ENCODE data around the gene RAB3IP.

Gene RAB3IP

GRCh38 chr12:69755302-69755701 lies 16.6 kb downstream of the RAB3IP start:
- TF ChIP-seq EGR1 (IDR thresholded peaks at IDR 0.05): no peak
- no peak for TF ChIP-seq RAD21 (IDR thresholded peaks at IDR 0.05; ENCODE audit: low read depth)
- TF ChIP-seq CEBPB (IDR thresholded peaks at IDR 0.05): no peak
- no peak for TF ChIP-seq ZBTB7A (IDR thresholded peaks at IDR 0.05; ENCODE audit: low read depth)
- TF ChIP-seq TEAD4 (IDR thresholded peaks at IDR 0.05): no peak

GRCh38 chr12:69756088-69756755 lies 17.6 kb downstream of the RAB3IP start:
- TF ChIP-seq CREB1 (IDR thresholded peaks at IDR 0.05; ENCODE audit: low read depth): no peak
- no peak for TF ChIP-seq TEAD4 (IDR thresholded peaks at IDR 0.05)
- TF ChIP-seq USF1 (IDR thresholded peaks at IDR 0.05): no peak
- no peak for TF ChIP-seq EGR1 (IDR thresholded peaks at IDR 0.05)
- no peak for TF ChIP-seq FOXM1 (IDR thresholded peaks at IDR 0.05; ENCODE audit: borderline replicate concordance, low read depth)
- TF ChIP-seq NFIC (IDR thresholded peaks at IDR 0.05): no peak
- no peak for TF ChIP-seq TCF12 (IDR thresholded peaks at IDR 0.05; ENCODE audit: low read depth)
- no peak for TF ChIP-seq CEBPB (IDR thresholded peaks at IDR 0.05)
- TF ChIP-seq MAX (IDR thresholded peaks at IDR 0.05): no peak
- no peak for TF ChIP-seq RAD21 (IDR thresholded peaks at IDR 0.05; ENCODE audit: low read depth)
- TF ChIP-seq EP300 (IDR thresholded peaks at IDR 0.05; ENCODE audit: borderline replicate concordance): no peak
- TF ChIP-seq ZBTB7A (IDR thresholded peaks at IDR 0.05; ENCODE audit: low read depth): no peak
- no peak for TF ChIP-seq TAF1 (IDR thresholded peaks at IDR 0.05; ENCODE audit: low read depth)
- no peak for TF ChIP-seq REST (IDR thresholded peaks at IDR 0.05; ENCODE audit: low read depth)
- no peak for TF ChIP-seq YY1 (IDR thresholded peaks at IDR 0.05; ENCODE audit: low read depth)

- TF ChIP-seq TCF12 (IDR thresholded peaks at IDR 0.05; ENCODE audit: low read depth) (no peak), CEBPB (IDR thresholded peaks at IDR 0.05) (no peak), CREB1 (IDR thresholded peaks at IDR 0.05; ENCODE audit: low read depth) (no peak), TEAD4 (IDR thresholded peaks at IDR 0.05) (no peak), YY1 (IDR thresholded peaks at IDR 0.05; ENCODE audit: low read depth) (no peak), EP300 (IDR thresholded peaks at IDR 0.05; ENCODE audit: borderline replicate concordance) (no peak), NFIC (IDR thresholded peaks at IDR 0.05) (no peak), TAF1 (IDR thresholded peaks at IDR 0.05; ENCODE audit: low read depth) (no peak), REST (IDR thresholded peaks at IDR 0.05; ENCODE audit: low read depth) (no peak), MAX (IDR thresholded peaks at IDR 0.05) (no peak), FOXM1 (IDR thresholded peaks at IDR 0.05; ENCODE audit: borderline replicate concordance, low read depth) (no peak), EGR1 (IDR thresholded peaks at IDR 0.05) (no peak), ZBTB7A (IDR thresholded peaks at IDR 0.05; ENCODE audit: low read depth) (no peak), RAD21 (IDR thresholded peaks at IDR 0.05; ENCODE audit: low read depth) (no peak), USF1 (IDR thresholded peaks at IDR 0.05) (no peak)
These were observed 19.4 kb downstream of the RAB3IP start for GRCh38 chr12:69758105-69758504.

GRCh38 chr12:69765515-69765914 lies 26.9 kb downstream of the RAB3IP start:
- no peak for TF ChIP-seq NFIC (IDR thresholded peaks at IDR 0.05)
- no peak for TF ChIP-seq TEAD4 (IDR thresholded peaks at IDR 0.05)
- TF ChIP-seq CEBPB (IDR thresholded peaks at IDR 0.05): no peak
- TF ChIP-seq TCF12 (IDR thresholded peaks at IDR 0.05; ENCODE audit: low read depth): no peak
- no peak for TF ChIP-seq USF1 (IDR thresholded peaks at IDR 0.05)
- TF ChIP-seq MAX (IDR thresholded peaks at IDR 0.05): no peak
- no peak for TF ChIP-seq REST (IDR thresholded peaks at IDR 0.05; ENCODE audit: low read depth)
- no peak for TF ChIP-seq YY1 (IDR thresholded peaks at IDR 0.05; ENCODE audit: low read depth)
- TF ChIP-seq EP300 (IDR thresholded peaks at IDR 0.05; ENCODE audit: borderline replicate concordance): no peak
- TF ChIP-seq CREB1 (IDR thresholded peaks at IDR 0.05; ENCODE audit: low read depth): no peak
- no peak for TF ChIP-seq FOXM1 (IDR thresholded peaks at IDR 0.05; ENCODE audit: borderline replicate concordance, low read depth)
- no peak for TF ChIP-seq RAD21 (IDR thresholded peaks at IDR 0.05; ENCODE audit: low read depth)
- no peak for TF ChIP-seq TAF1 (IDR thresholded peaks at IDR 0.05; ENCODE audit: low read depth)
